Ovary (tissue), 9 donors: ENCODE results near the gene OR52K1. TPM values are rescaled to one million over a fixed set of nuclear protein-coding genes. Genes with fewer than 3 reads are reported as not detected.
"Not testable (repeated sequence)": the region's sequence is repeated elsewhere in the genome, so short reads cannot be mapped to it uniquely, and the experiment has no call there.

ENCODE experiments used
- DNase-seq, 5 donors: peaks; one replicate each; pipeline ENCODE4 v3.0.0-alpha.2; 2019 to 2020
- H3K27ac ChIP-seq, 2 donors: fragments of 200-600 bp; one replicate each; pipeline versions ENCODE4 v1.5.1 to v1.8.0; 2019 to 2022
- H3K27me3 ChIP-seq: fragments of 200-600 bp; one replicate; pipeline ENCODE4 v1.8.0; 2022
- H3K36me3 ChIP-seq: fragments of 200-600 bp; sonication (generic); one replicate; pipeline ENCODE4 v1.5.1; 2019
- H3K4me1 ChIP-seq: one replicate; pipeline ENCODE4 v1.8.1; 2013; ENCODE audit warnings: mild to moderate bottlenecking, moderate library complexity; ENCODE audit not compliant: insufficient read depth
- H3K4me3 ChIP-seq: fragments of 200-600 bp; sonication (generic); one replicate; pipeline ENCODE4 v1.5.1; 2017
- H3K9me3 ChIP-seq, 2 donors: fragments of 200-600 bp in 1 of 2; sonication (generic) in 1 of 2; one replicate each; pipeline versions ENCODE4 v1.5.1 to v1.8.1; 2013 to 2019; ENCODE audit warnings: mild to moderate bottlenecking in 1 of 2, moderate library complexity in 1 of 2
- EP300 ChIP-seq: sonication (generic); formaldehyde crosslinking; IDR thresholded peaks from one replicate; pipeline ENCODE4 v1.6.1; 2017; ENCODE audit warnings: antibody characterized with exemption
- POLR2A ChIP-seq: fragments of 450-650 bp; IDR thresholded peaks from one replicate; pipeline ENCODE4 v1.6.1; 2017; ENCODE audit warnings: antibody characterized with exemption, mild to moderate bottlenecking, moderate library complexity
- WGBS, 3 donors: extraction: QIAGEN DNeasy Blood & Tissue Kit in 1 of 3; methylation state at CpG; one replicate each; pipeline versions ENCODE4 v1.1.5 to v1.1.7; 2013 to 2017; 5-methylcytosine and 5-hydroxymethylcytosine counted together
- intact Hi-C, 4 donors: fragments of 100-400 bp; cut with DNase I; formaldehyde crosslinking; loops; one replicate each; pipeline versions ENCODE4 v1.11.0 to v1.15.1; 2022 to 2023
- polyA plus RNA-seq, 2 donors: library from polyadenylated mRNA; stranded (reverse); fragments of 200-250 nt in 1 of 2; fragments of 350-450 nt in 1 of 2; fragmentation: Illumina TruSeq in 1 of 2; extraction: RNeasy Lipid Tissue Mini Kit (QIAGEN cat#74804) in 1 of 2; gene quantifications; one replicate each; pipeline ENCODE4 v1.2.3, GENCODE V29; 2013 to 2014
- total RNA-seq, 7 donors: library from RNA; depleted of rRNA in 2 of 7; stranded (reverse); fragments of >200 nt in 2 of 7; fragmentation: NEBNext Ultra II Directional in 3 of 7; extraction: Animal tissue kit (Norgen Biotek cat#: 25700) in 3 of 7; gene quantifications; one replicate each; pipeline versions ENCODE4 v1.1.0 to v1.2.4, GENCODE V29; 2016 to 2023
- TF ChIP-seq, protein P1 (sequence below), 3 donors: fragments of 450-650 bp in 2 of 3; fragments of 200-600 bp in 1 of 3; IDR thresholded peaks; one replicate each; pipeline versions ENCODE4 v1.5.1 to v1.8.0; 2016 to 2022; ENCODE audit warnings: antibody characterized with exemption in 3 of 3, mild to moderate bottlenecking in 1 of 3
- donor health status: DM: no; HTN: no; CAD: no; lungs with moderate emphysema.
- donor health status: DM: no; HTN: no; CAD: no.
- donor health status: Bipolar disorder and iron deficiency.
- donor health status: DM: yes; HTN: yes; CAD: no.
- donor health status: DM: no; HTN: no; CAD: no.
- donor health status: DM: yes; HTN: yes; CAD: no.

Gene OR52K1
- total and polyA plus RNA-seq, 9 donors, result 0.05 to 0.37 (median 0.29) TPM; not detected in 1

DNA sequence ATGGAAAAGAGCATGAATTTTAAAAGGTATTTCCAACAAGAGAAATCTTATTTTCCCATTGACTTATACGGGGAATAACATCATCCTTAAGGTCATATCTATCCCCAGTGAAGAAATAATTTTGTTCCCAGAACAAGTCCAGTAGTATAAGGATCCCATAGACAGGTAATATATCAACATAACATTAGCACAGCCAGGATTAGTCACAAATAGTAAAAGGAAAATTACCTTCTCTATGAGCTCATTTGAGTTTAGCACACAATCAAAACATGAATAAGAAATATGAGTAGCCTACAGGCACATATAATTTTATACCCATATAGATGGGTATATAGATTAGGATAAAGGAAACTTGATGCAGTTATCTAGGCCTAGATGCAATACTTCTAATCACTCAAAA is 2.8 kb upstream of the OR52K1 start:
- Histone ChIP-seq H3K27me3 (no peaks in the 10 kb centered on the region), H3K9me3 (no peaks in the 10 kb centered on the region), H3K36me3 (no peaks in the 10 kb centered on the region), H3K4me3 (no peak overlapping the region), H3K27ac (no peak overlapping the region), H3K4me1 (no peaks in the 10 kb centered on the region)
- intact Hi-C loops, result no loop called here
- 50 to 69% (median 66%) methylated on average over 1 of the region's 1 CpG for WGBS, 3 donors
- no peak for DNase-seq
- TF ChIP-seq POLR2A, result no peak
- TF ChIP-seq, protein P1, sequence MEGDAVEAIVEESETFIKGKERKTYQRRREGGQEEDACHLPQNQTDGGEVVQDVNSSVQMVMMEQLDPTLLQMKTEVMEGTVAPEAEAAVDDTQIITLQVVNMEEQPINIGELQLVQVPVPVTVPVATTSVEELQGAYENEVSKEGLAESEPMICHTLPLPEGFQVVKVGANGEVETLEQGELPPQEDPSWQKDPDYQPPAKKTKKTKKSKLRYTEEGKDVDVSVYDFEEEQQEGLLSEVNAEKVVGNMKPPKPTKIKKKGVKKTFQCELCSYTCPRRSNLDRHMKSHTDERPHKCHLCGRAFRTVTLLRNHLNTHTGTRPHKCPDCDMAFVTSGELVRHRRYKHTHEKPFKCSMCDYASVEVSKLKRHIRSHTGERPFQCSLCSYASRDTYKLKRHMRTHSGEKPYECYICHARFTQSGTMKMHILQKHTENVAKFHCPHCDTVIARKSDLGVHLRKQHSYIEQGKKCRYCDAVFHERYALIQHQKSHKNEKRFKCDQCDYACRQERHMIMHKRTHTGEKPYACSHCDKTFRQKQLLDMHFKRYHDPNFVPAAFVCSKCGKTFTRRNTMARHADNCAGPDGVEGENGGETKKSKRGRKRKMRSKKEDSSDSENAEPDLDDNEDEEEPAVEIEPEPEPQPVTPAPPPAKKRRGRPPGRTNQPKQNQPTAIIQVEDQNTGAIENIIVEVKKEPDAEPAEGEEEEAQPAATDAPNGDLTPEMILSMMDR (IDR thresholded peaks at IDR 0.05), result no peak
- no peak for TF ChIP-seq EP300

DNA sequence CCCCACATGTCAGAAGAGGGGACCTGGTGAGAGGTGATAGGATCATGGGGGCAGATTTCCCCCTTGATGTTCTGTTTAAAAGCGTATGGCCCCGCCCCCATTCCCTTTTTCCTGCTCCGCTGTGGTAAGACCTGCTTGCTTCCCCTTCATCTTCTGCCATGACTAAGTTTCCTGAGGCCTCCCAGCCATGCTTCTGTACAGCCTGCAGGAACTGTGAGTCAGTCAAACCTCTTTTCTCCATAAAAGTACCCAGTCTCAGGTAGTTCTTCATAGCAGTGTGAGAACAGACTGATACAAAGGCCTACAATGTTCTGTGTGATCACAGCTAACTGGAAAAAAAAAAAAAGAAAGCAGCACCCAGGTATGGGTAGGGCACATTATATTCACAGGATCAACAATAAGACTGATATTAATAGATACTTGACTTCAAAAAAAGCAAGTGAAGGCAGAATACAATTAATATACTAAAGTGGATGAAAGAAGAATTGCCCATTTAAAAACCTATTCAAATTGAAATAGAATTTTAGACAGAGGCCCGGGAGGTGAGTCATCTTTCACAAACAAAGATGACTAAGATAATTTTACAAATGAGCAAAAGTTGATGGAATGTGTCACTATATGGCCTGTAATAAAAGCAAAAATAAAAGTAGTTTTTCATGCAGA is 1.7 kb upstream of the OR52K1 start:
- Histone ChIP-seq H3K27me3 (no peaks in the 10 kb centered on the region), H3K4me1 (no peaks in the 10 kb centered on the region), H3K4me3 (no peak overlapping the region), H3K9me3 (no peaks in the 10 kb centered on the region), H3K27ac (no peak overlapping the region), H3K36me3 (no peaks in the 10 kb centered on the region)
- intact Hi-C loops, result no loop called here
- TF ChIP-seq EP300 (no peak), POLR2A (no peak)
- TF ChIP-seq, protein P1 (IDR thresholded peaks at IDR 0.05), result no peak
- WGBS, 3 donors, result 83 to 88% (median 84%) methylated on average over 4 of the region's 4 CpGs
- DNase-seq, result no peak

DNA sequence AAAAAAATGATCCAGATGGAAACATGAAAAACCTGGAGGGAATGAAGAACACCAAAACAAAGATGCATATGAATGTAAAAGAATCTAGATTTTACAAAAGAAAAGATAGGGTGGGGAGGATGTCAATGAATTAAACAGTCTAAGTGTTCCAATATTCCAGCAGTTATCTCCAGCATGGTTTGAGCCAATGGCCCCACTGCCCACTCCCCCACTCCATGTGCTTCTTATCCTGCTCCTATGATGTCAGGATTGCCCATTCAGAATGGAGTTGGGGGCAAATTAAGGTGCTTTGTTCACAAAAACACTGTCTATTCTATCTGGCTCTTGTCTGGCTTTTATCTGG is 1.2 kb upstream of the OR52K1 start:
- Histone ChIP-seq H3K27me3 (no peaks in the 10 kb centered on the region), H3K4me3 (no peak overlapping the region), H3K9me3 (no peaks in the 10 kb centered on the region), H3K36me3 (no peaks in the 10 kb centered on the region), H3K27ac (no peak overlapping the region), H3K4me1 (no peaks in the 10 kb centered on the region)
- intact Hi-C loops, result no loop called here
- DNase-seq, result no peak
- TF ChIP-seq, protein P1 (IDR thresholded peaks at IDR 0.05), result no peak
- TF ChIP-seq EP300 (no peak), POLR2A (no peak)

DNA sequence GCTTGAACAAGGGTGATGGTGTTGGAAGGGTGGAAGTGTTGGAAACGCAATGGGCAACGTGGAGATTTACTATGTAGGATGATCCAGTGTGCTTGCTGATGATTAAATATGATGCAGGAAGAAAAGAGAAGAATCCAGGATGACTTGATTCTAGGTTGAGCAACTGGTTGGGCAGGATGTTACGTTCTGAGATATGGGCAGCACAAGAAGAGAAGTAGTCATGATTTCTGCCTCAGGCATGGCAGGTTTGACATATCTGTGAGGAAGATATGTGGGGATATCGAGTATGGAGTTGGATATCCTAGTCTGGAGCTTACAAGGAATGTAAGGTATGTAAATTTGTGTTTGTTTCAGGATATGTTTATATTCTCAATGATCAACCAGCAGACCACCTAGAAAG is 1.9 kb downstream of the OR52K1 start:
- no peak for DNase-seq
- Histone ChIP-seq H3K4me1 (no peaks in the 10 kb centered on the region), H3K4me3 (no peak overlapping the region), H3K36me3 (no peaks in the 10 kb centered on the region), H3K27me3 (no peaks in the 10 kb centered on the region), H3K27ac (no peak overlapping the region), H3K9me3 (no peaks in the 10 kb centered on the region)
- intact Hi-C loops, result no loop called here
- TF ChIP-seq POLR2A (no peak), EP300 (no peak)
- TF ChIP-seq, protein P1 (IDR thresholded peaks at IDR 0.05), result no peak
- WGBS, 3 donors, result 69 to 72% (median 71%) methylated on average over 4 of the region's 4 CpGs

DNA sequence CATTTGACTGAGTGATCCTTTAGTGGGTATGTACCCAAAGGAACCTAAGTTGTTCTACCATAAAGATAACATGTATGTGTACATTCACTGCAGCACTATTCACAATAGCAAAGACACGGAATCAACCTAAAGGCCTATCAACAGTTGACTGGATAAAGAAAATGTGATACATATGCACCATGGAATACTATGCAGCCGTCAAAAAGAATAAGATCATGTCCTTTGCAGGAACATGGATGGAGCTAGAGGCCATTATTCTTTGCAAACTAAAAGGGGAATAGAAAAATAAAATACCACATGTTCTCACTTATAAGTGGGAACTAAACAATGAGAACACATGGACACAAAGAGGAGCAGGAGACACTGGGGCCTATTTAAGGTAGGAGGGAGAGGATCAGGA is 9.0 kb downstream of the OR52K1 start:
- not testable (repeated sequence) for H3K27ac ChIP-seq, H3K36me3 ChIP-seq, H3K4me3 ChIP-seq, H3K9me3 ChIP-seq, H3K4me1 ChIP-seq, DNase-seq, H3K27me3 ChIP-seq
- intact Hi-C loops, result loop anchor here in 2 of 4 donors (5.0 kb wide), 2 partner anchors 46 to 304 kb away; no protein-coding TSS in a partner anchor
- WGBS, 3 donors, result 44 to 75% (median 69%) methylated on average over 2 of the region's 2 CpGs
